ENCODE measurements around the gene TRDN.
"Not testable (repeated sequence)": the region's sequence is repeated elsewhere in the genome, so short reads cannot be mapped to it uniquely, and the experiment has no call there.

TRDN gene

DNA sequence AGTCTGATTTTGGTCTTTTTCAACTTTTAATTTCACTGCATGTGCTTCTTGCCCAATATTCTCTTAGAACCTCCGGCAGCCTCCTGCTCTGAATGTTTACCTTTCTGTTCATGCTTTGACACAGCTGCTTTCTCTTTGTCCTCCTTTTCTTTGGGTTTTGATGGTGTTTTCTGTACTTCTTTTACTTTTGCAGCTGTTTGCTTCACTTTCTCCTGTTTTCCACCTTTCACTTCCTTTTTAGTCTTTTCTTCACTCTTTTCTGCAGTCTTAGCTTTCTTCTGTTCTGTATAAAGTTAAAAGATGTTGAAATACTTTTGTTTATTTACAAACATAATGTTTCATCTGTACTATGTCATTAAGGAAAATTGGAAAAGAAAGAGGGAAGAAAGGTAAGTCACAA is 133.1 kb downstream of the TRDN start:
- DNase-seq (ENCODE audit: low spot score) = no peak

DNA sequence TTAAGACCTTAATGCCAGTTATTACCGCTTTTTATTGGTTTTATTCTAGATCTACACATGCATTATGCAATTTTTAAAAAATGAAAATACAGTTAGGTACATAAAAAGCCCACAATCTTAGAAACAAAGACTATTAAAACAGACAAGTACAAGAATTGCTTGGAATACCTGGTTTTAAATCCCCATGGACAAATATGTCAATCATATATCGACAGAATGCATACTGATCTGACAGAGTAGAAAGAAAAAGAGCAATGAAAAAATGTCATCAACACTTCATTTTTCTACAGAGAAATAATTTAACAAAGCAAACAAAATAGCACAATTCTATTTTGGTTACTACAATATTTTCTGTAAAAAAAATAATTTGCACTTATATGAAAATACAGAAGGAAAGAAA is 139.7 kb downstream of the TRDN start:
- no peak for DNase-seq (ENCODE audit: low spot score)

DNA sequence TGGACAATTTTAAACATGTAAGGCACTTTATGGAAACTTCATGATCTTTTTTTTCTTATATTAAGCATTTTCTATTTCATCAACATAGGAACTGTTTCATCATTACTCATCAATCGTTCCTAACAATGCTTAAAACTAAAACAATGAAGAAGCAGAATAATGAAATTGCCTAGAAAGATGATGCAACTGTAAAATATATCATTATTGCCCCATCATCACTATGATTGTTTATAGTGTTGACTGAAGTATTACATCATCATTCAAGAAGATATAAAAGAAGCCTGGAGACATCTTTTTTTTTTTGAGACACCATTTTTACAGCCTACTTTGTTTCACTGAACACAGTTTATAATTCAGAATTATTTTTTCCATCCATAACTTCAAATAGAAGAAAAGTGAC is 147.2 kb downstream of the TRDN start:
- DNase-seq (ENCODE audit: low spot score) = no peak

DNA sequence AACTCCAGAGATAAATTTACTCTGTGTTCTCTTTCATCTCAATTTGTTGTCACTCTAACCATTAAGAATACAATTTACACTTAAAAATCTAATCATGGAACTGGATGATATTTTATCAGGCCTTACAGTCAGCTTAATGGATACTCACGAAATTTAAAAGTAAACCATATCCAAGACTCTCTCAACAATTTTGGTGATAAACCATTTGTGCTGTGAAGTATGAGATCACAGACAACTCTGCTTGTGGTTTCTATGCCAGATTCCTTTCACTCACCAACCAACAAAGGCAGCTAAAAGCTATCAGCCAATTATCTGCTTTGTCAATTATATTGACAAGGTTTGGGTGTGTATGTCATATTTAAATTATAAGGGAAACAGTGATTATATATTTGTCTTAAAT is 155.8 kb downstream of the TRDN start:
- no peak for DNase-seq (ENCODE audit: low spot score)

DNA sequence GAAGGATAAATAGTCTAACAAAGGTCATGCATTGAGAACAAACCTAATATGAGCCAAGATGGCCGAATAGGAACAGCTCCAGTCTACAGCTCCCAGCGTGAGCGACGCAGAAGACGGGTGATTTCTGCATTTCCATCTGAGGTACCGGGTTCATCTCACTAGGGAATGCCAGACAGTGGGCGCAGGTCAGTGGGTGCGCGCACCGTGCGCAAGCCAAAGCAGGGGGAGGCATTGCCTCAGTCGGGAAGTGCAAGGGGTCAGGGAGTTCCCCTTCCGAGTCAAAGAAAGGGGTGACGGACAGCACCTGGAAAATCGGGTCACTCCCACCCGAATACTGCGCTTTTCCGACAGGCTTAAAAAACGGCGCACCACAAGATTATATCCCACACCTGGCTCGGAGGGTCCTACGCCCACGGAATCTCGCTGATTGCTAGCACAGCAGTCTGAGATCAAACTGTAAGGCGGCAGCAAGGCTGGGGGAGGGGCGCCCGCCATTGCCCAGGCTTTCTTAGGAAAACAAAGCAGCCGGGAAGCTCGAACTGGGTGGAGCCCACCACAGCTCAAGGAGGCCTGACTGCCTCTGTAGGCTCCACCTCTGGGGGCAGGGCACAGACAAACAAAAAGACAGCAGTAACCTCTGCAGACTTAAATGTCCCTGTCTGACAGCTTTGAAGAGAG is 164.6 kb downstream of the TRDN start:
- not testable (repeated sequence) for DNase-seq (ENCODE audit: low spot score)

DNA sequence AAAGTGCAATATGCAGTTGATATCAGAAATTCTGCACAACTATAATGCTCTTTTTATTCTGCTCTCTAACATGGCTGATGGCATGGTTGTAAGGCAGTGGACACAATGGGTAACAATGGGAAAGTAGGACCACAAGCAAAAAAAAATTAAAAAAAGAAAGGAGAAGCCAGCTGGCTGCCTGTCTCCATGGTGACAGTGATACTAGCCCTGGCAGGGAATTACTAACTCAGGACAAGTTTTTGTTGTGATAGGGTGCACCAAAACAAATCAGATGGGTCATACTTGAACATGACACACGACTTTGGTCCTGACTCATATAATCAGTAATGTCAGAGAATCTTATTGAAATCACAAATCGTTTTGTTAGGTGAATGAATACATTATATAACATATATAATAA is 169.4 kb downstream of the TRDN start:
- no peak for DNase-seq (ENCODE audit: low spot score)

DNA sequence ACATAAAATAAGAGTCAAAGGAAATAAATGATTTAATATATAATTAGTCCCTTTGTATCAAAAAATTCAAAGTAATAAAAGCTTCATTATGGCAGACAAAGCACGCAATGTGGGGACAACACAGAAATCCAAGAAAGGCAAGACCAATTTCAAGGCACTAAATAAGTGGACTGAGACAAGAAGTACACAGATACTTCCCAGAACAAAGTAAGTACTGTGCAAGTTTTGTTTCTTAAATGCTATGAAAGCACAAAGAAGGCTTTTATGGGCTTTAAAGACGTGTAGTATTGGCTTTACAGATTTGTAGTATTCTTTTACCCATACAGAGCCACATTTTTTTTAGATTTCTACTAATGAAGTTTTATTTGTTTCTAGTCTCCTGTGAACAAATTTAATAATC is 174.6 kb downstream of the TRDN start:
- DNase-seq (ENCODE audit: low spot score) = no peak

DNA sequence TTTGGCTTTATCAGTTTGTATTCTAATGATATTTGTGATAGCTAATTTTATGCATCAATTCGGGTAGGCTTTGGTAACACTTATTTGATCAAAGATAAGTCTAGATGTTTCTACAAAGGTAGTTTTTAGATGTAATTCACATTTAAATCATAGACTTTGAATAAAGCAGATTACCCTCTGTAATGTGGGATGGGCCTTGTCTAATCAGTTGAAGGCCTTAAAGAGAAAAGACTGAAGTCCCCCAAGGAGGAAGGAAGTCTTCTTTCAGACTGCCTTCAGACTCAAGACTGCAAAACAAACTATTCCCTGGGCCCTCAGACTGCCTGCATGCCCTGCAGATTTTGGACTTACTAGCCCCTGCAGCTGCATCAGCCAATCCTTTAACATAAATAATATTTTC is 178.5 kb downstream of the TRDN start:
- no peak for DNase-seq (ENCODE audit: low spot score)

DNA sequence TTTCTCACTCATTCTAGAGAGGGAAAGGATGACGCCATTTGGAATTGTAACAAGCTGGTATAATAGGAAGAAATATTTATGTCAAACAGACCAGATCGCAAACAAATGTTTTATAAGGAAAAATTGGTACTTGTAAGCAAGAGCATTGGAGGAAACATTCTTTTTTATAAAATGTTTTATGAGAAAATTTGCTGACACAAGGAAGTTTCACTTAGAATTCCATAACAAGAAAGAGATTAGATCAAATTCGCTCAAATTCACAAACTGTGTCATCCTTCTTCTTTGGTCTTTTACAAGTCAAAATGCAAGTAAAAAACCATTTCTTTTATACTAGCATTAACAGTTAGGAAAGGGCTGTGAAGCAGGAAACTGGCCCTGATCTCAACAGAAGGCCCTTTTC is 179.9 kb downstream of the TRDN start:
- DNase-seq (ENCODE audit: low spot score) = no peak

DNA sequence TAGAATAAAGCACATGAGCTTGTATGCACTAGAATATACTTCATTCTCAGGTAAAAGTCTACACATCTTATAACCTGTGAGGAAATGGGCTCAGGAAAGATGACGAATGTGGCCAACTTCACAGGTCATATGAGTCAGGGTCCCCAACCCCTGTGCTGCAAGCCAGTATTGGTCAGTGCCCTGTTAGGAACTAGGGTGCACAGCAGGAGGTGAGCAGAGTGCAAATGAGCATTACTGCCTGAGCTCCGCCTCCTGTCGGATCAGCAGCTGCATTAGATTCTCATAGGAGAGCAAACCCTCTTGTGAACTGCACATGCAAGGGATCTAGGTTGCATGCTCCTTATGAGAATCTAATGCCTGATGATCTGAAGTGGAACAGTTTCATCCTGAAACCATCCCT is 182.3 kb downstream of the TRDN start:
- no peak for DNase-seq (ENCODE audit: low spot score)

DNA sequence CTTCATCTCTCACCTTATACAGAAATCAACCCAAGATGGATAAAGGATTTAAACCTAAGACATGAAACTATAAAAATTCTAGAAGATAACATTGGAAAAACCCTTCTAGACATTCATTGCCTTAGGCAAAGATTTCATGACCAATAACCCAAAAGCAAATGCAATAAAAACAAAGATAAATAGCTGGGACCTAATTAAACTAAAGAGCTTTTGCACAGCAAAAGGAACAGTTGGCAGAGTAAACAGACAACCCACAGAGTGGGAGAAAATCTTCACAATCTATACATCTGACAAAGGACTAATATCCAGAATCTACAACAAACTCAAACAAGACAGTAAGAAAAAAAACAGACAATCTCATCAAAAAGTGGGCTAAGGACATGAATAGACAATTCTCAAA is 183.7 kb downstream of the TRDN start:
- not testable (repeated sequence) for DNase-seq (ENCODE audit: low spot score)

DNA sequence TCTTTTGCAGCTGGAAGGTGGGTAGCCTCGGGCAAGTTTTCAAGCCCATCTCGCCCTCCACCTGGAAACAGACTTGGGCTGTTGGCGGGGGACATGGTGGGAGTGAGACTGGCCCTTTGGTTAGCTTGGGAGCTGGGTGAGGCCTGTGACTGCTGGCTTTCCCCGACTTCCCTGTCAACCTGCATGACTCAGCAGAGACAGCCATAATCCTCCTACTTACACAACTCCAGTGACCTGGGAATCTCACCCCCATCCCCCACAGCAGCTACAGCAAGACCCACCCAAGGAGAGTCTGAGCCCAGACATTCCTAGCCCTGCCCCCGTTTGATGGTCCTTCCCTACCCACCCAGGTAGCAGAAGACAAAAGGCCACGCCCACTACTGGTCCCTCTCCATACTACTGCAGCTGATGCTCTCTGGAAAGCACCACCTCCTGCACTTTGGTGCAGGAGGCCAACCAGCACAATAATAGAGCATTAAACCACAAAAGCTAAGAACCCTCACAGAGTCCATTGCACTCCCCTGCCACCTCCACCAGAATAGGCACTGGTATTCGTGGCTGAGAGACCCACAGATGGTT is 188.4 kb downstream of the TRDN start:
- no peak for DNase-seq (ENCODE audit: low spot score)

DNA sequence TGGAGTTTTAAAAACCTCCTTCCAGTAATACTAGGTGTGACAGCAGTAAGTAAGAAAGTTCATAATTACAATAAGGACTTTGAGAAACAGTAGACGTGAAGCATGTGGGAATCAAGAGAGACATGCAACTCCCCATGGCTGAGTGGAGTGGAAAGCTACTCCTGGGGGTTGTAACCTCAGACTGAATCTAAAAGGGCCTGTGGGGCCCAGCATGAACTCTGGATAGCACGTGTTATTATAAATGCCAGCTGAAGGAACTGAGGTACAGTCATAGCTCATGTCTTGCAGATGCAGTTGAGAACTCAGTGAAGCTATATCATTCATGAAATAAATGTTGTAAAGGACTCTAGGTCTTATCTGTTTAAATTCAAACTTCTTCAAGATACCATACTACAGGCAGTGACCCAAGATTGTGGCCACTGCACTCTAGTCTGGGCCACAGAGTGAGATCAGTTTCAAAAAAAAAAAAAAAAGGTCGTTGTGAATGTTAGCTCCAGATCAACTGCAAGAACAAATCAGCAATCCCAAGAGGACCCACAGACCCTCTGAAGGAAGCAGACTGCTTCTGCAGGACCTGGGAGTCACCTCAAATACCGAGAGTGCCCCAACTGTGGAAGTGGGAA is 189.3 kb downstream of the TRDN start:
- no peak for DNase-seq (ENCODE audit: low spot score)

DNA sequence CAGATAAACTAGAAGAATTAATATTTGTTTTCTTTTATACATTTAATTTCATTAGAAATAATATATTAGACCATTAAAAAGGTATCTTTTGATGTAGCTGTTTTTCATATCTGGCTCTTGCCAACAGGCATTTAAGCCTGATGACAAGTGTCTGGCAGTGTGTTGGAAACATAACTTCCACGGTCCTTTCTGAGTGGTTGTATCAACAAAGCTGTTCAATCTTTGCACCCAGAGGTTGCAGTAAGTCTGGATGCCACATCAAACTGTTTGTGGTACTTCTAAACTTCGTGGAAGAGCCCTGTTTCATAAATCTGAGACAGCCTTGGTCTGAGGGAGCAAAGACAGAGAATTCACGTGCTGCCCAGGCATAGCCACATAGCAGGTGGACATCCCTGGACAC is 197.4 kb downstream of the TRDN start:
- no peak for DNase-seq (ENCODE audit: low spot score)

DNA sequence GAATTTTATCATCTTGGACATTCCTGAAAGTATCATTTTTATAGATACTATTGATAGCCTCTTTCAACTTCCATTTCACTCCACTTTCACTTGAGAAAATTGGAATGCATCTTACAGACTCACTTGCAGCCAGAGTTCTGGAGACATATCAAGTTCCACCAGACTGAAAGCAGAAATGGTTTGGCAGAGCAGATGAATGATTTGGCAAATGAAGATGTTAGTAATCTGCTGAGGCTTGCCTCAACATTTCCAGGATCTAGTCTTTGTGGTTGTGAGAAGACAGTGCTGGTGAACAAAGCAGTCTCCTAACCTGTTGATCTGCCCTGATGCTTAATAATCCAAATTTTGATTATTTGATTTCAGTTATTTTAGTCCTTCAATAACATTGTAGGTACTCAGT is 202.6 kb downstream of the TRDN start:
- no peak for DNase-seq (ENCODE audit: low spot score)

DNA sequence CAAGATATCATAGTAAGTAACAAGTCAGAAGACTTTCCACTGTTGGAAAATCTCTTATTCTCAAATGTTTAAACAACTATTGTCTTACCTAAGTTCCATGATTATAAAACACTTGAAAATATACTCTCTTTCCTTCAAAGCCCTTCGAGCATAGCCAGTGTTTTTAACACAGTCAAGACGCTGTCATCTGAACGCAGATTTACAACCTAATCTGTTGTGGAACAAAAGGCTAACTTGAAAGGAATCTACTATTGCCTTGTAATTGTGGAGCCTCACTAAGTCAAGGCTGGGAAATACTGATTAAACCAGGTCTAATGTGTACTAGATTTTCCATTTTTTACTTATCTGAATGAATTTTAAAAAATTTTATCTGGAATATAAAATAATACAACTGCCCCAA is 205.8 kb downstream of the TRDN start:
- DNase-seq (ENCODE audit: low spot score) = no peak

DNA sequence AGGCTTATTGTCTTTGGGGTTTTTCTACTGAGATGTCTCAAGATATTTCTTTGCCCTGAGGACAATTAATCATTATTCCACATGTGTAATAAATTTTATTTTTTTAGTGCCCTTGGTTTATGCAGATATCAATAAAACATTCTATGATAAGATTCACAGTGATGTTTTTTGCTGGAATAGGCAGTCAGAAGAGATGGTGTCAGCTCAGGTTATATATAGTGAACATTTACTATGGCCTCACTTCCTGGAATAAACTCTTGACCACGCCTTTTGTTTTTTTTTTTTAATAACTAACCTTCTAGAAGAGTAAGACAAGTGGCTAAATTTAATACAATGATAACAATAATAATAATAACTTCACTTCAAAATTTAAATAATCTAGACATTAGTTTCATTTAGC is 209.7 kb downstream of the TRDN start:
- no peak for DNase-seq (ENCODE audit: low spot score)

DNA sequence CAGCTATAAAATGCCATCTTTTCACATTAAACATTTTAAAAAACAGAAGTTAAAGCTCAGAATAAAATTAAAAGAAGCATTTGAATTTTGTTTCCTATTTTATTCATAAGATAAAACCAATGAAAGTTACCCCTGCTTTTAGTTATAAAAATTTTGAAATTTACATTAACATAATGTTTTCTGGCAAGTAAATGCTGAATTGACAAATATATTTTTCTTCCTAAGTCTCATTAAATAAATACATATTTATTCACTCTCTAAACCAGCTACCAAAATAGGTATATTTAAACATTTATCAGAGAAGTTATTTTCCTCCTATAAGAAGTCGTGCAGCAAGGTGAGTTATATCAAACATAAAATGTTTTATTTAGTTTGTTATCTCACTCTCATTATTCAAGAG is 213.6 kb downstream of the TRDN start:
- no peak for DNase-seq (ENCODE audit: low spot score)

DNA sequence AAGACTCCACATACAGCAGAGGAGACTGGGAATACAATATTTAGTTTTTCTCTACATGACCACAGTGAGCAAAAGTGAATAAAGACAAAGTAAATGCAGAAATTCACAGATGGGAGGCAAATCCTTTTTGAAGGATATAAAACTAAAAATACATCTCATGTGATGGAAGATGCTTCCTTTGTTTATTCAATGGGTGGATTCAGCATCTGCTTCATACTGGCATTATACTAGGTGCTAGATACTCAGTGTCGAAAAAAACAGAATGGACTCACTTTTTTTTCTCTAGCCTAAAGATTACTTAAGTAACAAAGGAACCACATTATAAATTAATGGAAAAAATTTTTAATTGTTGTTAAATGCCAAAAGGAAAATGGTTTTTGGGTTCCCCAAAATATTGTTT is 216.2 kb downstream of the TRDN start:
- DNase-seq (ENCODE audit: low spot score) = no peak

DNA sequence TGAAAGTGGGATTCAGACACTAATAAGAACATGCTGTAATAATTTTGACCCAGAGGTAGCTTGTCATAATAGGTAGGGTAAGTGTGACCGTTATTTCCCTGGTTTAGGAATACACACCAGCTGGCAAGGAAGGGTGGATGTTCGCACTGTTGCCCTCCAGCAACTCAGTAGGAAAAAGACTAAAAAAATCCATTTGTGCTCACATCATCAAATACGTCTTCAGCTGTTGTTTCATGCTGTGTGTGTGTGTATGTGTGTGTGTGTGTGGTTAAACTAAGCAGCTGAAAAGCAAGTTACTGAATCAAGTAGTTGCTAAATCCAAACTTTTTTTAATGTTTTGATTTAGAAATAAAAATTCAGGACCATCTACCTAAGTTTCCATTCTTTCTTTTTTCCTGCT is 218.7 kb downstream of the TRDN start:
- no peak for DNase-seq (ENCODE audit: low spot score)

DNA sequence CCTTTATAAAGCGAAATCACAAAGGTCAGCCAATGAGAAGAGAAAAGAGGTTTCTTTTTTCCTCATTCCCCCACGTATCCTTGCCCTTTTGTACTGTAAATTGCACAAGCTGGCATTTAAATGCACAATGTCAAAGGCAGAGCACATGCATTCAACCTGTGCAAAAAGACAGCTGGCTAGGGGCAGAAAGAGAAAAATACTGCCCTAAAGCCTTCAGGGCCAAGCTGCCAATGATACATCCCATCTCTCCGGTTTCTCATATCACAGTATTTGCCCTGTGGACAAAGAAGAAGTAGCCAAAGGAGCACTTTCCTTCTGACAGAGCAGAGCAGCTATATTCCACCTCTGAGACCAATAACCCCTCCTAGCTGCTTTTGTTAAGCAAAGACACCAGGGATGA is 219.2 kb downstream of the TRDN start:
- no peak for DNase-seq (ENCODE audit: low spot score)

DNA sequence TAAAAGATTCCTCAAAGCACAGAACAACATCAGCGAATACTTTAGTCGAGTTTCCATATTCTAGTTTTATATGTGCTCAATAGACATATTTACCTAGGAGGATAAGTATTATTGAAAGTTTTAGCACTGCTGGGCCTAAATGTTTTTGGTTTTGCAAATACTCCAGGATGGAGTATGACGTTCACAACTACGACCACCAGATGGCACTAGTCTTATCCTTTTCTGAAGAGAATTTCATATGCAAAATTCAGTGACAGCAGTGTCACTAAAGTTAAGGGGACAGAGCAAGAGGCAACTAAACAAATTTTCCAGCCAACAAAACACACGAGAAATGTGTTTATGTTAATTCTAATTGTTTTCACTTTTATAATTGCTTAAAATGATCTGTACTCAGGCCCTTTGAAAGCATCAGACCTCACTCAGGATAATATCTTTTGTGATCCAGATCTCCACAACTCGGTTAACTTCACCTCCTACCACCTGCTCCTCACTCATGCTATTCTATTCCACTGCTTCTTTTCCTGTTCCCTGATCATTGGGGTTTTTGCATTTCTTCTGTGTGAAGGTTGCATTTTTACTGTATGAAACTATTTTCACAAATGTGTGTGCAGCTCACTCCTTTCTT is 220.8 kb downstream of the TRDN start:
- peak; percentile 44 for DNase-seq (ENCODE audit: low spot score)

DNA sequence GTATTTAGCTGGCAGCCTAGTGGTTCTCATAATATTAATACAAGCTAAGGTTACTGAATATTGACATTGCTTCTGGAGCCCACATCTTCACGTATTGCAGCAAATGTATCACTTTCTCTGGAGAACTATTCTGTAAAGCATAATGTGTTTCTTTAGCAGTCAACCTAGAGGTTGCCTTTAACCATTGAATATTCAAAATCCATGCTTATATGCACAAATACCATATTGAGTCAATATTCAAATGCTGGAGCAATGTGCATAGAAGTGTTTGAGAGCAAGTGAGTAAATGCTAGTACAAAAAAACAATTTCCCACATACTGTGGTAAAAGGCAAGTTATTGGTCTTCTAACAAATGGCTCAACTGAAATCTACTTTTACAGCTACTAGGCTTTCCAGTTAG is 231.8 kb downstream of the TRDN start:
- no peak for DNase-seq (ENCODE audit: low spot score)

DNA sequence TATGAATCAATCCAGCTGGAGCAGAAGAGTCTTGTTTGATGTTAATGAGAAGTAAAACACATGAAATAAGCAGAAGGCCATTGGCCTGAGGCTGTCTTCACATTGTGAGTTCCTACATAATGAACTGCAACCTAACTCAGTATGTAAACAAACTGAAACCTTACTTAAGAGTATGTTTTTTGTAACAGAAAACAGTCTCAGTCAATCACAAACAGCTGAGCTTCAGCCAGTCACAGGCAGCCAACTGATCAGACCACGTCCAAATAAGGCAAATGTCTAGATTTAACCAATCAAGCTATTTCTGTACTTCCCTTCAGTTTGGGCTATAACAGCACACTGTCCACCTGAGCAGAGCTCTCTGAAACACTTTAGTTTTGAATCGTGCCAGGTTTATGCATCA is 234.7 kb downstream of the TRDN start:
- no peak for DNase-seq (ENCODE audit: low spot score)

Data from D341Med (cell line).